Epithelial cell of prostate (primary cell): Measurements from ENCODE around the gene MYPOP.
"Not testable (repeated sequence)": the region's sequence is repeated elsewhere in the genome, so short reads cannot be mapped to it uniquely, and the experiment has no call there.

ENCODE experiments used
- DNase-seq: peaks from one replicate; pipeline ENCODE4 v3.0.0-alpha.2; 2011; ENCODE audit warnings: low read depth, low spot score
- H3K27ac ChIP-seq: fragments of 450-650 bp; 2 replicates; pipeline ENCODE4 v1.5.1; 2017; ENCODE audit warnings: mild to moderate bottlenecking

Gene MYPOP

DNA sequence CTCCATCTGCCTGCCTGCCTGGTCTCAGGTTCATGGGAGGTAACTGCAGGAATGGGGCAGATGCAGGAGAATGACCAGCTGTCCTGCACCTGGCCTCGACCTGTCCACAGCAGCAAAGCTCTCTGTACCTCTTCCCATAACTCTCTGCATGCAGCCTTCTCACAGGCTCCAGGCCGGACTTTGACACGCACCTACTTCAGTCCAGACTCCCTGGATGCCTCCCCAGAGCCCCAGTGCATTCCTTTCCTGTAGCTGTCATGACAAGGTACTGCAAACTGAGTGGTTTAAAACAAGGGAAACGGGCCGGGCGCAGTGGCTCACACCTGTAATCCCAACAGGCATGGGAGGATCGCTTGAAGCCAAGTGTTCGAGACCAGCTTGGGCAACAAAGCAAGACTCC, 8.9 kb upstream of the MYPOP start:
- no peak for DNase-seq
- no peak overlapping the region for H3K27ac ChIP-seq

DNA sequence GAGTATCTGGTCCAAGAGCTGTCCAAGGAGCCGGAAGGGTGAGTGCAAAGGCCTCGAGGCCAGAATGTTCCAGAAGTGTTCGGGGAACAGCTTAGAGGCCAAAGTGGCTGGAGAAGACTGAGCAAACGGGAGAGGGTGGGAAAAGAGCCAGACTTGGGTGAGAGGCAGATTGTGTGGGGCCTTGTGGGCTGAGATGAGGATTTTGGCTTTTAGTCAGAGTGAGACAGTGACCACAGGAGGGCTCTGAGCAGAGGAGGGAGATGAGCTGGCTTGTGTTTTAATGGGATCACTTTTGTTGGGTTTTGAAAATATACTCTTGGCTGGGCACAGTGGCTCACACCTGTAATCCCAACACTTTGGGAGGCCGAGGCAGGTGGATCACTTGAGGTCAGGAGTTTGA, 6.5 kb upstream of the MYPOP start:
- no peak for DNase-seq
- H3K27ac ChIP-seq: no peak overlapping the region

DNA sequence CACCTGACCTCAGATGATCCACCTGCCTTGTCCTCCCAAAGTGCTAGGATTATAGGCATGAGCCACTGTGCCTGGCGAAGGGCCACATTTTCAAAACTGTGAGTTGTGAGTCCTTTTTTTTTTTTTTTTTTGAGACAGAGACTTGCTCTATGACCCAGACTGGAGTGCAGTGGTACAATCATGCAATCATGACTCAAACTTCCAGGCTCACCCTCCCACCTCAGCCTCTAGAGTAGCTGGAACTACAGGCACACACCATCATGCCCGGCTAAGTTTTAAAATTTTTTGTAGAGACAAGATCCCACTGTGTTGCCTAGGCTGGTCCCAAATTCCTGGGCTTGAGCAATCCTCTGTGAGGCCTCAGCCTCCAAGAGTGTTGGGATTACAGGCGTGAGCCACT, 3.8 kb upstream of the MYPOP start:
- peak; percentile 49 for DNase-seq
- H3K27ac ChIP-seq: no peak overlapping the region

DNA sequence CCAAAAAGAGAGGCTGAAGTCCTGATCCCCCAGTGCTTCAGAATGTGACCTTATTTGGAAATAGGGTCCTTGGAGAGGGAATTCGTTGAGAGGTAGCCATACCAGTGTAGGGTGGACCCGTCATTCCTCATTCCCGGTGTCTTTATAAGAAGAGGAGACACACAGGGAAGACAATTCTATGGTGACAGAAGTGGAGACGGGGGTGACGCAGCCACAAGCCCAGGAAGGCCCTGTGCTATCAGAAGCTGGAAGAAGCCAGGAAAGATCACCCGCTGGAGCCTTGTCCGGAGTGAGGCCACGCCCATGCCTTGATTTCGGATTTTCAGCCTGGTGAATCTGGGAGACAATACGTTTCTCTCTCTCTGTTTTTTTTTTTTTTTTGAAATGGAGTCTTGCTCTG, 2.6 kb upstream of the MYPOP start:
- no peak for DNase-seq
- H3K27ac ChIP-seq: no peak overlapping the region

DNA sequence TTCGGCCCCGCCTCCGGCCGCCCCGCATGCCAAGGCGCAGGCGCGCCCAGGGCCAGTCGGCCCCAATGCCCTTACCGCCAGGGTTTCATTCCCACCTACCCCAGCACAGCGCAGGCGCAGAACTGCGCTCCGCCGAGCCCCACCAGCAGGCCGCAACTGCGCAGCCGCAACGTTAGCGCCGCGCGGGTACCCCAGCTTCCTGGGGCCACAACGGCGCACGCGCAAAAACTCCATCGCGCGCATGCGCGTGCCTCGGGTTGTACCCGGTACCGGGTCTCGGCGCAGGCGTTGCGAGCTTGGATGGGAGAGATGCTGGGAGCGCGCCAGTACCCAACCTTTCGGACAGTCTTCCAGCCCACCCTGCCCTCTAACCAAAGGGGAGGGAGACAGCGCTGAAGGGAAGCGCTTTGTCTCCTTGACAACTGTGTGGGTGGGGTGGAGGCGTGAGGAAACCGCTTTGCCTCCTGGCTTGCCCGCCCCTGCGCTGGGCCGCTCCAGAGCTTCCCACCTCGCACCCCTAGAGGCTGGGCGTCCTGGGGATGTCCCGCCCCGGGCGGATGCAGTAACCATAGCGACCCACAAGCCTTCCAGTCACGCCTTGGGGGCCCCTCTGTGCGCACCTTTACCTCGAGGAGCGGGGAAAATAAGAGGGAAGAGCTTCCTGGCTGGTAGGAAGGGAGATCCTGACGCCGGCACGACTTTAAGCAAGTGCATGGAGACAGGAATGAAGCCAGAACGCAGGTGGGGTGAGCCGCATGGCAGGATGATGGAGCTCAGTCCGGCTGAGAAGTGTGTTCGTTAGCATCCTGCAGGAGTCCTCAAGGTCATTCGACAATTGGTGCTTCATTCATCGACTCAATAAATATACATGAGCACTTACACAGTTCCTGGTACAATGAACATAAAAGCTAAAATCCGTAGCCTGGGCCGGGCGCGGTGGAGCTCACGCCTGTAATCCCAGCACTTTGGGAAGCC, 525 bp upstream of the MYPOP start:
- peak overlapping the region; percentile 28 for H3K27ac ChIP-seq
- DNase-seq: peak; percentile 64

DNA sequence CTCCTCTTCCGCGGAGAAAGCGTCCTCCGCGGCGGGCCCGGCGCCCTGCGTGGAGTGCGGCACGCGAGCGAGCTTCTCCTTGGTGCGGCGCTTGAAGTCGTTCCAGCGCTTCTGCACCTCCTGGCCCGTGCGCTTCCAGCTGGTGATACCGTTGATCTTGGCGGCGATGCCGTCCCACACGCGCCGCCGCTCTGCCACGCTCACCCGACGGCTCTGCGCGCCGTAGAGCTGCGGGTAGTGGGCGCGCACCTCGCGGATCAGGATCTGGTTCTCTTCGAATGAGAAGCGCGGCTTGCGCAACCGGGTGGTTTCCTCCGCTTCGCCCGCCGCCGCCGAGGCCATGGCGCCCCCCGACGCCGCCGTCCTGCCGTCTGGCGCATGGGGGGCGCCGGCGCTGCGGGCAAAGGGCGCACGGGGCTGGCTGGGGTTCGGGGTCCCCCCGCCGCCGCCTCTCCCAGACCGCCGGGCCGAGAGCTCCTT, 941 bp downstream of the MYPOP start:
- DNase-seq: no peak
- no peak overlapping the region for H3K27ac ChIP-seq

DNA sequence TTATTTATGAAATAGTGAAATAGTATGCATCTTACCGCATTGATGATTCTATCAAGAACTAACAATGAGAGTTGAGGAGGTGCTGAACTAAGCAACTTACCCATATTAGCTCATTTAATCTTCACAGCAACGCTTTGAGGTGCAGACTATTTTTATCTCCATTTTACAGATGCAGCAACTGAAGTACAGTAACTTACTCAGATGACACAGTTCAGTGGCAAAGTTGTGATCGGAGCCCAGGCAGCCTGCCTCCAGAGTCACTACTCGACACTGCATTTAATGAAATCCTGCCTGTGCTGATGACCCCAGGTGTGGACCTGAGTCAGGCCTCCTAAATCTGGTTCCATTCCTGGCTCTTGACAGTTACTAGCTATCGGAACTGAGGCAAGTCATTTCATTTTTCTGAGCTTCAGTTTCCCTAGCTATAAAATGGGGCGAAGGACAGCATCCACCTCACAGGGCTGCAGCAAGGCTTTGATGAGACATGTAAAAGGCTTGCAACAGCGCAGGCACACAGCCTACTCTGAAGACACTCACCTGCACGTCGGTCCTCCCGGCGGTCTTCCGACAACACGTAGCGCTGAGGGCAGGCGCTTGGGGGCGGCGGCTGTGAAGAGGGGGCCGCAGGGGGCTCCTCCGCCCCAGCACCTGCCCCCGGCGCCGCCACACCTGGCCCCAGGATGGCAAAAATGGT, 1.5 kb downstream of the MYPOP start:
- DNase-seq: no peak
- H3K27ac ChIP-seq: no peak overlapping the region

DNA sequence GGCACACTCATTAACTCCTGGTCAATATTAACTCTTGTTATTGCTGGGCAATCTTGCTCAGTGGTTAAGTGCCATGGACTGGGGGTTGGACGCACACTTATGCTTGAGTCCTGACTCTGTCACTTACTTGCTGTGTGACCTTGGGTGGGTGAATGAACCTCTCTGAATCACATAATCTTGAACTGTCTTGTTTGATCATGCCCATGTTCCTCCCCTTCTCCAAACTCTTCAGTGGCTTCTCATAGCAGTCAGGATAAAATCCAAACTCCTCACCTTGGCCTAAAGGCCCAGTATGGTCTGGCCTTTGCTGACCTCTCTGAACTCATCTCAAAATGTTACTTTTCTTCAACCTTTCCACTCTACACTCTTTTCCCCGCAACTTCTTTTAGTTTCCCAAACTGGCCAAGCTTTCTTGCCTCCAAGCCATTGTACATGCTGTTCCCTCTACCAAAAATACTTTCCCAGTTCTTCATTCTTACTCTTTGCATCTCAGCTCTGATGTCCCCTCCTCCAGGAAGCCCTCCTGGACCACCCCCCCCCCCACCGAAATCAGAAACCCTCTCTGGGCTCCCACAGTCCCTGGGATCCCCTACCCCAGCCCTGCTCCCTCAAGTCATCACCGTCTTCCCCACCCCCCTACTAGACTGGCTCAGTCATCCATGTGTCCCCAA, 2.4 kb downstream of the MYPOP start:
- DNase-seq: no peak
- no peak overlapping the region for H3K27ac ChIP-seq

DNA sequence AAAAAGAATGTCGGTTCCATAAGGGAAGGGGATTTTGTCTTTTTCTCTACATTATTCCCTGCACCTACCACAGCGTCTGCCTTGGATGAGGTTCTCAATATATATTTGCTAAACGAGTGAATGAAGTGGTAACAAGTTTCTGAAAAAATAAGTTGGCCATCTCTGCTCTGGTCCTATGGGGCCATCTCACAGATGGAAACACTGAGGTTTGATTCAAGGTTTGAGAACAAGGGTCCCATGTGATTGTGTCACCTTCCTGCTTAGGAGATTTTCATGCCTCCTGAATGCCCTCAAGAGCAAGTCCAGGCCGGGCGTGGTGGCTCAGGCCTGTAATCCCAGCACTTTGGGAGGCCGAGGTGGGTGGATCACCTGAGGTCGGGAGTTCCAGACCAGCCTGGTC, 3.2 kb downstream of the MYPOP start:
- DNase-seq: no peak
- H3K27ac ChIP-seq: no peak overlapping the region

DNA sequence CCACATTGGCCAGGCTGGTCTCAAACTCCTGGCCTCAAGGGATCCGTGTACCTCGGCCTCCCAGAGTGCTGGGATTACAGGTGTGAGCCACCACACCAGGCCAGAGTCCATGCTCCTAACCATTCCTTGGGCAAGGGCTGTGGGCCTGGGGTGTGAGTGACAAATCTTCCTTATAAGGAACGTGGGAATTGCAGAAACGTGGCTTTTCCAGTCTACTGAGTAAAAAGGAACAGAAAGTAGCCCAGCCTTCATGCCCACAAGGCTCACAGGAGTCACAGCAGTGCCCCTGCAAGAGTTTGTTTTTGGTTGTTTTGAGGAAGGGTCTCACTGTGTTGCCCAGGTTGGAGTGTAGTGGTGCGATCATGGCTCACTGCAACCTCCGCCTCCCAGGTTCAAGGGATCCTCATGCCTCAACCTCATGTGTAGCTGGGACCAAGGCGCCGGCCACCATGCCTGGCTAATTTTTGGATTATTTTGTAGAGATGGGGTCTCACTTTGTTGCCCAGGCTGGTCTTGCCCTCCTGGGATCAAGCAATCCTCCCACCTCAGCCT, 5.1 kb downstream of the MYPOP start:
- H3K27ac ChIP-seq: no peak overlapping the region
- no peak for DNase-seq

DNA sequence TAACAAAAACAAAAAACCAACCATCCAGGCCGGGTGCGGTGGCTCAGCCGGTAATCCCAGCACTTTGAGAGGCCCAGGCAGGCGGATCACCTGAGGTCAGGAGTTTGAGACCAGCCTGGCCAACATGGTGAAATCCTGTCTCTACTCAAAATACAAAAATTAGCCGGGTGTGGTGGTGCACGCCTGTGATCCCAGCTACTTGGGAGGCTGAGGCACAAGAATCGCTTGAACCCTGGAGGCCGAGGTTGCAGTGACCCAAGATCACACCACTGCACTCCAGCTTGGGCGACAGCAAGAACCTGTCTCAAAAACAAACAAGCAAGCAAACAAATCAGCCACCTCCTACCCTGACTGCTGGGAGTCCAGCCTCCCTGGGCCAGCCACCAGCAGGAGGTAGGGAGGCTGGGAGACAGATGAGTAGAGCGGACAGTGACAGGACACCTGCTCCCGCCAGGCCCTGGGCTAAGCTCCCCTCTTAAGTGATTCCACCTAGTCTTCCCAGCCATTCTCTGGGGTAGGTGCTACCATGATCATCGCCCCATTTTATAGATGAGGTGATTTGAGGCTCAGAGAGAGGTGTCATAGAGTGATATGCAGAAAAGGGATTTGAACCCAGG, 6.3 kb downstream of the MYPOP start:
- not testable (repeated sequence) for DNase-seq, H3K27ac ChIP-seq

DNA sequence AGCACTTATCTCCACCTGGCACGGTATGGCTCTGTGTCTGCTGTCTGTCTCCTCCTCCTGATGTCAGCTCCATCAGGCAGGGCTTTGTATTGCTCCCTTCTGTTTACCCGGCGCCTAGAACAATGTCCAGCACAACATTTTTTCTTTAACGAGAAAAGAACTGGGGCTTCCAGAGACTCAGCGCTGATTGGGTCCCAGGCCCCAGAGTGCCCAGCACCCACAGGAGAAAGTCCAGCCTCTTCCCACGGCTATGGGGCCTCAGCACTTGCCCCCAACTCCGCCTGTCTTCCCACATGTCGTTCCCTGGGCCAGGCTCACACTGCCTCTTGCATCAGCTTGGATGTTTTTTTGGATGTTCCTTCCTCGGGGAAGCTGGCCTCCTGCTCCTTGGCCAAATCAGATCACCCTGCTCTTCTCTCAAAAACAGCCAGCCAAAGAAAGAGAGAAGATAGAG, 6.9 kb downstream of the MYPOP start:
- DNase-seq: no peak
- no peak overlapping the region for H3K27ac ChIP-seq

DNA sequence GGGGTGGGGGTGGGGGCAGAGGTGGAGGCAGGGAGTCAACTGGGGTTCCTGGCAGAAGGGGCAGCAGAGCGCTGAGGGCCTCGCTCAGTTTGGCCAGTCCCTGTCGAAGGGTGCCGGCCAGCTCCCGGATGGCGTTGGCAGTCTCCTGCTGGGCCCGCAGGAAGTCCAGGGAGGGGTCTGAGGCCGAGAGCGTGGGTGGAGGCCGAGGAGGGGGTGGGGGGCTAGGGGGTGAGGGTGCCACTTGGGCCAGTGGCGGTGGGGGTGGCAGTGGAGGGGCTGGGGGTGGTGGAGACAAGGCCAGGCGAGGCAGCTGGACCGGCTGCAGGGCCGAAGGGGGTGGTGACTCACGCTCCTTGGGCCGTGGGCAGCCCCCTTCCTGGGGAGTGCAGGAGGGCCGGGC, 11.5 kb downstream of the MYPOP start:
- no peak for DNase-seq
- no peak overlapping the region for H3K27ac ChIP-seq

DNA sequence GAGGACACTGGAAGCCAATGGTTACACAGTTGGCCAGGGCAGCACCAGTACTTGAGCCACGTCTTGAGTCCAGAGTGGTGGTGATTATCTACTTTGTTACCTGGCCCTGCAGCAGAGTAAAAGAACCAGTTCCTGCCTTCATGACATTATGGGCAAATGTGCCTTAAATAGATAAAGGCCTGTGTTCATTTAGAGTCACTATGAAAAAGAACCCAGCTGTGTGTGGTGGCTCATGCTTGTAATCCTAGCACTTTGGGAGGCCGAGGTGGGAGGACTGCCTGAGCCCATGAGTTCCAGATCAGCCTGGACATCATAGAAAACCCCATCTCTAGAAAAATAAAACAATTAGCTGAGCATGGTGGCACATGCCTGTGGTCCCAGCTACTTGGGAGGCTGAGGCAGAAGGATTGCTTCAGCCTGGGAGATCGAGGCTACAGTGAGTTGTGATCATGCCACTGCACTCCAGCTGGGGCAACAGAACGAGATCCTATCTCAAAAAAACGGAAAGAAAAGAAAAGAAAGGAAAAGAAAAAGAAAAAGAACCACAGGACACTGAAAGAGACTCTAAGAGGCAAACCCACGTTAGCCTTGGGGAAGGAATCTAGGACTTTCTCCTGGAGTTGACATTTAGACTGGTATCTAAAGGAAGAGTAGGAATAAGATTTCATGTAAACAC, 13.1 kb downstream of the MYPOP start:
- no peak for DNase-seq
- no peak overlapping the region for H3K27ac ChIP-seq

DNA sequence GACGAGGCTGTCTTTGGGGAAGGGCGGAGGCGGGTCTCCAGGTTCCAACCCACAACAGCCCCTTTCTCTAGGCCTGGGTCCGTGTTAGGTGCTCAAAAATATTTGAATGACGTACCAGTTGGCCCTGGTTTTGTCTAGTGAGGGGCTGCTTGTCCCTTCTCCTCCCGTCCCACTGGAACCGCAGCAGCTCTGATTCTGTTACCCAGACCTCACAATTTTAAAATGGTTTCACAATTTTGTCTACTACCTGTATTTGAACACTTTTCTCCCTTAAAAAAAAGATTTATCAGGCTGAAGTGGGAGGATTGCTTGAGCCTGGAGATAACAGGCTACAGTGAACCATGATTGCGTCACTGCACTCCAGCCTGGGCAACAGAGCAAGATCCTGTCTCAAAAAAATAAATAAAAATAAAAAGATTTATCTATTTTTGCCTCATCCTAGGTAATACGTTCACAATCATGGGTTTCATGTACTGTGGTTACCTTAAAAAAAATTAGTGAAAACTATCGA, 15.2 kb downstream of the MYPOP start:
- no peak for DNase-seq
- peak overlapping the region; percentile 83 for H3K27ac ChIP-seq

DNA sequence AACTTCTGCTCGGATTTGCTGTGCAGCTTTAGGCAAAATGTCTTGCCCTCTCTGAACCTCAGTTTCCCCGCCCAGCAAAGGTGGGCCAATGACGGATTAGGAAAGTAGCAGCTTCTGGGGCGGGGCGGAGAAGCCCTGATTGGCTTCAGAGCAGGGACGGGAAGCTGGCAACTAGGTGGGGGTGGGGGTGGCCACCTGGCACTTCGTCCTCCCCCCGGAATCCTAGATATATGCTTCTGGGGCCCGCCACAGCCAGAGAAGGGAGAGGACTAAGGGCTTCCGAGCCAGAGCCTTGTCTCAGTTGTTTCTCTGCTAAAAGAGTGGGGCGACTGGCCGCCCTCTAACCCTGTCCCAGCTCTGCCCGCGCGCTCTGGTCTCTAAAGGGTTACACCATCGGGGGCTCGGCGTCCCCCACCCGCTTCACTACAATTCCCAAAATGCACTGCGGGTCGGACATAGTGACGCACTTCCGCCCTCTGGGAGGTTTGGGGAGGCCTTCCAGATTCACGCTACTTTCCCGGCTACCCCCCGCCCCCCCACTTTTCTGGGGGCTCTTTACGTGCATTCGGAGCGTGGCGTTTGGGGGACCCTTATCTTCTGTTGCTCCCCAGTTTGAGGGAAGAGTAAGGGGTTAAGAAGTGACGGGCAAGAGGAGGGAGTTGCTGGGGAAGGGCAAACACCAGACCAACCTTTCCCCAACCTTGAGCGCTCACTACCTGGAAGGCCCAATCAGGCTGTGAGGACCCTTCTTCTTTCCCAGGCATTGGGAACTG, 15.8 kb downstream of the MYPOP start:
- H3K27ac ChIP-seq: peak overlapping the region; percentile 83
- DNase-seq: peak; percentile 88

DNA sequence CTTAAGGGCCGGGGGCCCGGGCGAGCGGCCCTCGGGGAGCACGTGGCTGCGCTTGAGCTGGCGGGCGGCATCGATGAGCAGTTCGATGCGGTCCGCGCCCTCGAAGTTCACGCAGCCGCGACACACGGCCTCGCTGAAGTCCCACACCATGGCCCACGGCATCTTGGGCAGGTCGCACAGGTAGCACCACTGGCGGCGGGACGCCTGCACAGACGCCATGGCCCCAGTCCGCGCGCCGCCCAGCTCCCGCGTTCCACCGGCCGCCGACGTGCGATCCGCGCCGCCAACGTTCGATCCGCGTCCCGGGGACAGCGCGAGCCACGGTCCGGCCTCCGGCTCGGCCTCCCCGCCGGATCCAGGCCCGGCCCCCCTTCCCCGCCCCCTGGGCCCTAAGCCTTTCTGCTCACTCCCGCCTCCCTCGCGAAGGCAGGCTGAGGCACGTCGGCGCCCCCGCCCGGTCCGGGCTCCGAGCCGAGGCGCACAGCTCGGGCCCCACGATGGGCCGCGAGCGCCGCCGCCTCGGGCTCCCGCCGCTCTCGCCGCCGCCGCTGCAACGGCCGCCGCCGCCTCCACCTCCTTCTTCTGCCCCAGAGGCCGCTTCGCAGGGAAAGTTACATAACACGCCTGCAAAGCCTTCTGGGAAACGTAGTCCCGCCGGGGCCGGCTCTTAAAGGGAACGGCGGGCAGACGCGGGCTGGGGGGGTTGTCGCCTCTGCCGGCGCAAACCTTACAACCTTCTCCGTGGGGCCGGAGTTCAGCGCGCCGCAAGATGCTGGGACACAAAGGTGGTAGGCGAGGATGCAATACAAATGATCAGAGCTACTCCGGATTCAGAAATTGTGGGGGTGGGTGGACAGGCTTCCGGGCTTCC, 16.6 kb downstream of the MYPOP start, which contains the start of gene IRF2BP1:
Gene IRF2BP1, minus strand, starts transcription at position 586 of the 871 bp plus-strand sequence. Its CDS starts 367 bp downstream, at position 219.
- H3K27ac ChIP-seq: peak within 1 kb of the TSS; percentile 83
- DNase-seq: peak; percentile 70
